AG09309 (cell line): Measurements from ENCODE around the gene WDR74.

ENCODE experiments used
- DNase-seq: peaks from one replicate; pipeline ENCODE4 v3.0.0-alpha.2; 2010; ENCODE audit warnings: low read depth
- H3K4me3 ChIP-seq: 2 replicates; pipeline ENCODE4 v1.5.1; 2011; ENCODE audit warnings: mild to moderate bottlenecking, low read depth, low read length, moderate library complexity; ENCODE audit not compliant: control insufficient read depth
- CTCF ChIP-seq: IDR thresholded peaks from 2 replicates; pipeline ENCODE4 v1.5.1; 2011; ENCODE audit warnings: mild to moderate bottlenecking, low read depth, low read length, inconsistent platforms; ENCODE audit not compliant: insufficient read depth, control insufficient read depth; ENCODE audit errors: missing control alignments

Gene WDR74

GRCh38 chr11:62882431-62882749 lies 43.0 kb upstream of the WDR74 start:
- DNase-seq = no peak
- TF ChIP-seq CTCF = no peak
- peak overlapping the region; percentile 96 for H3K4me3 ChIP-seq

- DNase-seq = peak; percentile 91
- TF ChIP-seq CTCF = no peak
- peak overlapping the region; percentile 96 for H3K4me3 ChIP-seq
These were observed 42.4 kb upstream of the WDR74 start for GRCh38 chr11:62881579-62882430.

- peak; percentile 70 for TF ChIP-seq CTCF
- peak within 1 kb of the TSS; percentile 96 for H3K4me3 ChIP-seq
- DNase-seq = peak; percentile 50
These were observed 41.6 kb upstream of the WDR74 start, which contains the start of gene SLC3A2 for GRCh38 chr11:62880803-62881578. TSS of gene SLC3A2 (plus strand) at chr11:62880896. CDS start at chr11:62881024, 128 bp downstream.

- TF ChIP-seq CTCF = no peak
- peak; percentile 46 for DNase-seq
- peak overlapping the region; percentile 96 for H3K4me3 ChIP-seq
These were observed 40.9 kb upstream of the WDR74 start for GRCh38 chr11:62880231-62880802.

- peak overlapping the region; percentile 14 for H3K4me3 ChIP-seq
- no peak for DNase-seq
- TF ChIP-seq CTCF = no peak
These were observed 40.0 kb upstream of the WDR74 start for GRCh38 chr11:62879235-62879978.

- H3K4me3 ChIP-seq = no peak overlapping the region
- DNase-seq = no peak
- no peak for TF ChIP-seq CTCF
These were observed 37.3 kb upstream of the WDR74 start for GRCh38 chr11:62876712-62877111.
